Fibroblast of skin of right quadriceps (primary cell): ENCODE results near the gene ENDOV.

Experiments
- DNase-seq: peaks from one replicate; pipeline ENCODE4 v3.0.0-alpha.2; 2013

Gene ENDOV

DNA sequence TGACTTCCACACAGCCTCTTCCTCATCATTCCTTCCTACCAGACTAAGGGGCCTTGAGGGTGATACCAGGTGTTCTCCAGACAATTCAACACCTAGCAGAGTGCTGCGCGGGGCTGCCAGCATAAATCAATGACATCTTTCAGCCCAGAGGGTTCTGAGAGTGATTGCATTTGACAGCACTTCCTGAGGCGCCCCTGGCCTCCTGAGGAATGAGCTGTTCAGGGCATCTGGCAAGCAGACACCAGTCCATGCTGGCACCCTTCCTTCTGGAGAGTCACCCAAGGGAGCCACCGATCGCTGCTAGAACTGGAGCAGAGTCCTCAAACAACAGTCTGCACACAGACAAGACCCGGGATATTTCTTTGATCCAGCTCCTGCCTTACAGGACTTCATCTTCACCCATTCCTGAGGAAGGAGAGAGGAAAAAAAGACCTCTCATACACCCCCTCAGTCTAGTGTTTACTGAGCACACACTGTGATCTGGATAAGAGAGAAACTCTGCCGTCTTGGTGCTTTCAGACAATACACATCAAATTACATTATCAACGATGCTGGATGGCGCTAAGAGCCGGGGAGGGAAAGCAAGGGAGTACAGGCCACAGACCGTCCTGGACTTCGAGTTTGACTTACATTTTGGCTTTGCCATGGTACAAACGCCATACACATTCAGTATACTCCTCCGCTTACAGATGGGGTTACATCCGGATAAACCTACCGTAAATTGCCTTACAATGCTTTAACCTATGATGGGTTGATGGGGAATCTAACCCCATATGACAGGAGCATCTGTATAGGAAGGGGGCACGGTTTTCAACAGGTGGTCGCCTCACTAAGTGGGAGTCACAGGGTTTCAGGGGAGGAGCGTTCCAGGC lies 38.4 kb downstream of the ENDOV start:
- no peak for DNase-seq

DNA sequence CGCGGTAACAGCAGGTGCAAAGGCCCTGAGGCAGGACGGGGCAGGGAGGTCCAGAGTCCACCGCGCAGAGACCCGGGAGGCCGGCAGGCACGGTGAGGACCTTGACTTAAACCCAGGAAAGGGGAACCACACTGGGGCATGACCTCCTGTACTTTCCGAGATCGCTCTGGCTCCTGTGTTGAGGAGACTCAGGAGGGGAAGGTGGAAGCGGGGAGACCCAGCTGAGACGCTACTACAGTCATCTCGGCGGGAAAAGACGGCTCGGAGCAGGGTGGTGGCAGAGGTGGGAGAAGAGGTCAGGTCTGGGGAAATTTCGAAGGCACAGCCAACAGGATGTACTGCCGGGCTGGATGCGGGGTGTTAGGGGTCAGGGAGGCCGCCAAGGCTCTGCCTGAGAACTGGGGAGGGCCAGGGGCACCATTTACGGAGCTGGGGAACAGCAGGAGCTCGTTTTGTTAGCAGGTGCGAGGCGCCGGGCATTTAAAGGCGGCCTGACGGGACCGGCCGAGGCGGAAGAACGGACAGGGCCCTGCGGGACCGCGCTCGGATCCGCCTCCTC lies 39.1 kb downstream of the ENDOV start:
- no peak for DNase-seq

DNA sequence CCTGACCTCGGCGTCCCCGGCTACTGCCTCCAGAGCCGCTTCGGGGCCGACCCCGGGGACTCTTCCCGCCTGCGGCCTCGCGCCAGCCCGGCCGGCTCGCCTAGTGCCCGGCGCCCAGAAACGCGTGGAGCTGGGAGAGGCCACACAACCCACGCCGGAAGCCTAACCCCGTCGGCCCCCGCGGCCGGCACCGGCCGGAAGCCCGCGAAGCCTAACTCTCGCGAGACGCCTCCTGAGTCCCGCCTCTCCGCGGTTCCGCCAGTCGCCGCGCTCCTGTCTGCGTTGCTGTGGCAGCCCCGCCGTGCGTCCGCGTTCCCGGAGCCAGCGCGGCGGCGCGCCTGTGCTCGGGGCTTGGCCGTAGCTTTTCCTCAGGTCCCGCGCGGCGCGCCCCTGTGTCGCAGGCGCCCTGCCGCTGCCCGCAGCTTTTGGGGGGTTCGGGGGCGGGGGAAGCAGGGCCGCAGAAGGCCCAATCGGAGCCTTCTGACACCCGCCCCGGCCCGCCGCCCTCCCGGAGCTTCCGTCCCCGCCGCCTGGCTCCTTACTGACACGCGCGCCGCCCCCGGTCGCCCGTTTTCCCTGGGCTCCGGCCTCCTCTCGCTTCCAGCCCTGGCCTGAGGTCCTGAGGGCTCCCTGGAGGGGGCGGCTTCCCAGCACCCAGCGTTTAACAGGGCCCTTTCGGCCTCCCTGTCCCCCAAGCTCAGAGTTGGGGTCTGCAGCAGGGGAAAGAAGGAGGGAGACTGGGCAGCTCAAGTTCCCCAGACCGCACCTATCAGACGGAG lies 39.8 kb downstream of the ENDOV start:
- DNase-seq: peak; percentile 96

DNA sequence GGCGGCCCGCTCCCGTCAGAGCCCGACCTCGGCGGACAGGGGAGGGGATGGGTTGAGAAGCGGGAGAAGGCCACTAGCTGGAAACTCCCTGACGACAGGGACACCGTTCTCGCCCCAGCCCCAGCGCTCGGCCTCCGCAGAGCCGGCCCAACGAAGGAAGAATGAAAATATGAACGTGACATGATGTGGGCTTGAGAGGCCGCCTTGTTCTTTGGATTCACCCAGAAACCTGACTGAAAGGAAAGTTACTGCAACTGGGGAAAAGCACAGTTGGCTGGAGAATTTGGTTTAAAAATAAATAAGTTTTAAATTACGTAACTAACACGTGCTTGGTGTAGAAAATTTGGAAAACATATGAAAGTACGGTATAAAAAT lies 40.4 kb downstream of the ENDOV start:
- no peak for DNase-seq

DNA sequence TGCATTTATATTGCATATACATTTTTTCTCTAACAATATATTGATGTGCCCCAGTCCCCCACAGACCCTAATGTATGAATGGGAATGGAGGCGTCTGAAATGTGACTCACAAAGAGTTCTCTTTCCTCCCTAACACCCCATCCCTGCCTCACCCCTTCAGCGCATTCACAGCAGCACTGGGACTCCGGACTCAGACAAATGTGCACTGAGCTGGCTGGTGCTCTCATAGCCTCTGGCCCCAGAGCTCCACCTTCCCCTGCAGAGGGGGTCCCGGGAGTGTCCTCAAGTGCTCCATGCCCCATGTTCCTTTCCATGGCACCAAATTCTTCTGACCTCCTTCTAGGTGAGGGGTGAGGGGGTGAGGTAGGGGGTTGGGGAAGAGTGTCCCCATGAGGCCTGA lies 40.8 kb downstream of the ENDOV start:
- peak; percentile 8 for DNase-seq

DNA sequence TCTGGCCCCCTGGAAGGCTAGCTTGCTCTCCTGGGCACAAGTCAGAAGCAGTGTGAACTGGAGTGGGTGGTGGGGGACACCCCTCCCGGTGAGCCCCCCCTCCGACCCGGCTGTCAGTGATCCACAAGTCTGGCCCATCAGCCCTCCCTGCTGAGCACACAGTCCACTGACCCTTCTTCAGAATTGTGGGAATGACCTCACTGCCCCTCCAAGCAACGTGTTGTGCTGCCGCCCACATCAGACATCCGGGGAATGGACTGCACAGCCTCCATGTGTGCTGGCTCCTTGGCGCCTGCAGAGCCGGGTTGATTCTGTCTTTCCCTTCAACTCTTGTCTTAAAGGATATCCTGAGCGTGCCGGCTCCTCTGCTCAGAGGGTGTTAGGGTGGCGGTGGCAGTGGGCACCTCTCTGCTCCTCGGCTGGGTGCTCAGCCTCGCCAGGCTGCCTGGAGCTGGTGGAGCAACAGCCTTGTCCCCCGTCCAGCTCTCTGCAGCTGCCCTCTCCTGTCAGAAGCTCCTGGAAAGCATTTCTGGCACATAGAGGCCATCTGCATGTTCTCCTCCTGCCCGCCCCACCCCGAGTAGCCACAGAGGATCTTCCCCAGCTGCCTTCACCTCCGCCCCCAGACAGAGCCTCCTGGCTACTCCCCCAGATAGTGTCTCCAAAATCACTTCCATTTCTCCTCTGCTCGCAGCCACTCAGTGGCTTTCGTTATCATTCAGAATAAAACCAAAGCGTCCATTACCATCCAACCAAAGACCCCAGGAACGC lies 41.7 kb downstream of the ENDOV start:
- DNase-seq: no peak

DNA sequence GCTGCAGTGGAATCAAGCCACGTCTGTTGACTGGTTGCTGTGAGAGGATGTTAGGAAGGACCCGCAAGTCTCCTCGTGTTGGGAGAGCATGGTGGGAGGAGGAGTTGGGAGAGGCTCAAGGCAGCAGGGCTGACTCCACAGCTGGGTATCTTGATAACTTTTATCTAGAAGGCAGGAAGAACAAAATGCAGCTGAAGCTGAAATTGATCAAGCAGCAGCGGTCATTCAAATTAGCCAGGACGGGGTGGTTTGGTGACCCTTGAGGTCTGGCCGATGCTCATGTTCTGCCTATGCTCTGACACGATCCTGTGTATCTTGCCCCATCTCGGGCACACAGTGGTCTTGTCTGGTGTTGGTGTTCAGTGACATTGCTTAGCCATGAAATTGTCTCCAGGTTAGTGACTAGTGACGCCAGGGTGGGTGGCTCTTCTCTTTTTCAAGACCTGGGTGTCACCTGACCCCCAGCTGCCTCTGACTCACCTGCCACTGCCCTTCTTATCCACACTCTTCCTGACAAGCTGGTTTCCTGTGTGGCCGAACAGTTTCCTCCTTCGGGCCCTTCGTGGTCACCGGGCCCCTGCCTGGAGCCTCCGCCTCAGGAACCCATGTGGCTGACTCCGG lies 42.4 kb downstream of the ENDOV start:
- no peak for DNase-seq

DNA sequence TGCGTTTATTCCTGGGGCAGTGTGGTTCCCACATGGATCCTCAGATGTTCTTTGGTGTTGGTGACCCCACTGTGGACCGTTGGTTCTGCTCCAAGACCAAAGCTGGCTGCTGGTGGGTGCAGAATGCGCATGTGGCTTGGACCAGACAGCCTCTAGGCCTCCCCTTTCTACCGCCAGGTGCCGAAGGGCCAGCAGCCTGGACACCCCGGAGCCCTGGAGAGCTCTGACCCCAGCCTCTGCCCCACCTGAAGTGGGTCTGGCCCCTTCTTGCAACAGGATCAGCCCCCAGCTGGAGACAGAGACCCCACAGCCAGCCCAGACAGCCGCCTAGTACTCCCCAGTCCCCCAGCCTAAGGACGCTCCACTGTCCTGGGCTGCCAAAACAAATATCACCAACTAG lies 43.0 kb downstream of the ENDOV start:
- DNase-seq: no peak

DNA sequence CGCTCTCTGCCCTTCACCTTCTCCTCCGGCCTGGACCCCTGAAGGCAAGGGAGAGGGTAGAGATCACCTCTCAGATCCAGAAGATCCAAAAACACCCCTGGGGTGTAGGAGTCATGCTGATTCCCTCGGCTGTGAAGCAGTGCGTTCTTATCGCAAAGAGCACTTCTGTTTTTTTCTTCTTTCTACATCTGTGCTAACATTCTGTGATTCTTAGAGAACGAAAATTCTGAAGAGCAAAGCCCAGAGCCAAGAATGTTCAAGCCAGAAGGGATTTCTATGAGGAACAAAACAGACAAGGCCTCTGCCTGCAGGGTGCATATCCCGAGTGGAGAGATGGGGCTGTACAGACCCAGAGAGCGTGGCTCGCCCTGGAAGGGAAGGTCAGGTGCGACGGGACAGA lies 44.3 kb downstream of the ENDOV start:
- no peak for DNase-seq

DNA sequence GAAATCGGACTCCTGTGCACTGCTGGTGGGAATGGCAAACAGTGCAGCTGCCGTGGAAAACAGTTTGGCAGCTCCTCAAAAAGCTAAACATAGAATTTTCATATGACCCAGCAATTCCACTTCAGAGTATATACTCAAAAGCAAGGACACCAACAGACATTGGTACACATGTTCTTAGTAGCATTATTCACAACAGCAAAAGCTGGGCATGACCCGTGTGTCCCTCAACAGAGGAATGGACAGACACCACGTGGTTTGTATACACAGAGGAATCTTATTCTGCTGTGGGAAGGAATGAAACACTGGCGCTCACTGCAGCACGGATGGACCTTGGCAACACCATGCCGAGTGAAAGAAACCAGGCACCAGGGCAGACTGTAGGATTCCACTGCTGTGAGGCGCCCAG lies 45.5 kb downstream of the ENDOV start:
- DNase-seq: no peak

DNA sequence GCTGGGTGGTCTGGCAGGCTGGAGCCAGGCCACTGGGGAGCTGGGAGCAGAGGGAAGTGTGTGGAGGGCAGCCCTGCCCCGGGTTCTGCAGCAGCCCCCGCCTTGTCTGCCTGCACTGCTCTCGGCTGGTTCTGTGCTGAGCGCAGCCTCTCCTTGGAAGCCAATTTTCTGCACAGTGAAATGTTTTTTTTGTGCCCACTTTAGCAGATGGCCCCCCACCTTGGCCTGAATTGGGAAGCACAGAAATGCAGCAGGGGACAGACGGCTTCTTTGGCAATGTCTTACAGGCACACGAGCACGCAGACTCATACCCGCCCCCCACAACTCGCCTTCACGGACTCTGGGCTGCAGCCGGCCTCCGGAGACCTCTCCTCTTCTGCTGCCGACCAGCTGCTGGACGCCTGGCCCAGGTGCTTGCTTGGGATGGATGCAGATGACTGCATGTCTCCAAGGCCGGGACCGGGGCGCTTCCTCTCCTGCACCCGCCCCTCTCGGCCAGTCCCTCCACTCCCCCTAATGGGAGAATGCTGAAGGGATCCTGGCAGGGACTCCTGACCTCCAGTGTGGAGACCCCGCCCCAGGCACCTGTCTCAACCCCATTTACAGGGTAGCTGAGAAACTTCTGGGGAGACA lies 46.7 kb downstream of the ENDOV start:
- no peak for DNase-seq

DNA sequence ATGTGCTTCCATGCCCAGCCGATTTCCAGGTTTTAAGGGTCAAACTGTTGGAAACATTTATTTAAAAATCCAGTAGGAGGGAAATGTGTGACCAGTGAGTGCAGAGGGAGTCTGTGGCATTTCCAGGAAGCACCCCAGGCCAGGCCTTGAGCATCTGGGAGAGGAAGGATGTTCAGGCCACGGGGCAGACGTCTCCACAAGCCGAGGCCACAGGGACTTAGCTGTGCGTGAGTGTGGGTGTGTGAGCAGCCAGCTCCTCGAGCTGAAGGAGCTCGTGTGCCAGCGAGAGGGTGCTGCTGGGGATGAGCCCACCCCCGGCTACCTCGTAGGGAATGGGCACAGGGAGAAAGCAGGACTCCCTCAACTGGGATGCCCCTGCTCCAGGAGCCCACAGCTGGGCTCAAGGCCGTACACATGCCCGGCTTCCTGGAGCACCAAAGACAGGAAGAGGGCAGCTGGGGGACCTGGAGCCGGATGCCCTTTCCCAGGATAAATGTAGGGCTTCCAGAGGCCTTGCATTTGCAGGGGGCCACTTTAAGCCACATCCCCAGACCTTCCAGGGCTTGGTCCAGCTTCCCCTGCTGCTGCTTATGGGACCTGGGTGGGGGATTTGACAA lies 48.9 kb downstream of the ENDOV start:
- DNase-seq: no peak

DNA sequence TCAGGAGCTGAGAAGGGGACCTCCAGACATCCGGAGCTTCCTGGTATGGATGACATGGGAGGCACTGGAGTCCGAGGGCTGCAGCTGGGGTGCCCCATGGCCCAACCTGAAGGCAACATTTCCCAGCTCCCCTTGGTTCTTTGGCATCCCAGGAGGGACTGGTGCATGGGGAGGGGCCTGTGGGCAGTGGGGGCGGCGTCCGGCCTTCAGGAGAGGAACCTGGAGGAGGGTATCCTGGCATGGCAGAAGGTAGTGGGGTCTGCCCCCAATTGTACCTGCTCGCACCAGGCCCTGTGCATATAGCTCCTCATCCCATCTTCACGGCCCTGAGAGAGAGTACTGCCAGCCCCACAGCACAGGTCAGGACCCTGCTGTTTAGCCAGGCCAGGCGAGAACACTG lies 49.5 kb downstream of the ENDOV start:
- DNase-seq: no peak

DNA sequence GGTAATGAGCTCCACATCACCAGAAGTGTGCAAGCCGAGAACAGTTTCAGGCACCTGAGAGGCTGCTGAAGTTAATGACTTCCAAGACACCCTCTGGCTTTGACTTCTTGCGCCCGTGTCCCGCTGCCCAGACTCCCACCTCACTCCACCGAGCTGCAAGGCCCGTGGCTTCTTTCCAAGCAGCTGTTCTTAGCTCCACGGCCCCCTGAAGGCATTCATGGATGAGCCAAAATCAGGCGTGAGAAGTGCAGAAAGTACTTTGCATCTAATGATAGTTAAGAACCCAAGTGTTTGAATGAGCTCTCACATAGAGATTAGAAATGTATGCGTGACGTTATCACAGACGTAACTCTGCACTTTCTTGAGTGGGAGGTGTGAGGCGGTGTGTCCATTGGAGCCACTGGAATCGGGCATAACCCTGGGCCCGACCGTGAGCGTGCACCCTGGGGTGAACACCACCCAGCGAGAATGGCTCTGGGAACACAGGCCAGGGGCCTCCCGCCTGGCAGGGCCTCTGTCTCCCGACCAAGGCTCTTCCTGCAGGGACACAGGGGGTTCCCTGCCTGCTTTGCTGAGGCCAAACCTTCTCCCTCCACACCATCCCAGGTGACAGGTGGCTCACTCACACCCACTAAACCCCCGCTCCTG lies 50.5 kb downstream of the ENDOV start:
- DNase-seq: no peak

DNA sequence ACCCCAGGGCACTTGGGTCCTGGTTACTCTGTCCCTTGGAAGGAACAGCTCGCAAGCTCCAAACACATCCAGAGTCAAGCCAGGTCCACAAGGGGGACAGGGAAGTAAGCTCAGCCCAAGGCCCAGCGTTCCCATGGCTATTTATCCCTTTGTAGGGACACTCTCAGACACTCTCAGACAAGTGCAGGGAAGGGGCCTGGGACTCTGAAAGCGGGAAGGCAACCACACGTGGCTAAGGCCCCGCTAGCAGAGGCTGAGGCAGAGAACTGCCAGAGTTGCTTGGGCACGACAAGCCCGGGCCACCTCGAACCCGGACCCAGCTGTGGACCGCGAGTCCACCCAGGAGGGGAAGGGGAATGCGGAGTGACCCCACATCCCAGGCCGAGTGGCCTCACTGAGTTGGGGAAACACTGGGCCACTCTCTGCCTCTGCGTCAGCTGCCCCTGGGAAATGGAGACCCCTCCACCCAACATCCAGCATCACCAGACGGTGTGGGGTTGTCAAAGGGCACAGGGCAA lies 51.3 kb downstream of the ENDOV start:
- DNase-seq: no peak

DNA sequence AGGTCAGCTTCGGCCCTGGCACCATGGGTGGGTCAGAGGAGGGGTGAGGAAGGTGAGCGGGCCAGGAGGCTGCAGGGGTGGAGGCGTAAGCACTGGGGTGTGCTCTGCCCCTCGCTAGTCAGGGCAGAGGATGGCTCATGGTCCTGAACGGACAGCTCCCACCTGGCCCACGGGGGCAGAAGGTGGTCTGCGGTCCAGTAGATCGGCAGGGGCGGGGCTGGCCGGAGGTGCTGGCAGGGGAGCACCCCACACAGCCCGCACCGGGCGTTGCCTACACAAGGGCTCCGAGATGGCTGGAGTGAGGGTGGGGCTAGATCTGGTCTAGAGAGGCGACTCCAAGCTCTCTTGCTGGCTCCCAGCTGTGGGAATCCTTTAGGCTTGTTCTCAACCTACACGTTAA lies 53.3 kb downstream of the ENDOV start:
- no peak for DNase-seq

DNA sequence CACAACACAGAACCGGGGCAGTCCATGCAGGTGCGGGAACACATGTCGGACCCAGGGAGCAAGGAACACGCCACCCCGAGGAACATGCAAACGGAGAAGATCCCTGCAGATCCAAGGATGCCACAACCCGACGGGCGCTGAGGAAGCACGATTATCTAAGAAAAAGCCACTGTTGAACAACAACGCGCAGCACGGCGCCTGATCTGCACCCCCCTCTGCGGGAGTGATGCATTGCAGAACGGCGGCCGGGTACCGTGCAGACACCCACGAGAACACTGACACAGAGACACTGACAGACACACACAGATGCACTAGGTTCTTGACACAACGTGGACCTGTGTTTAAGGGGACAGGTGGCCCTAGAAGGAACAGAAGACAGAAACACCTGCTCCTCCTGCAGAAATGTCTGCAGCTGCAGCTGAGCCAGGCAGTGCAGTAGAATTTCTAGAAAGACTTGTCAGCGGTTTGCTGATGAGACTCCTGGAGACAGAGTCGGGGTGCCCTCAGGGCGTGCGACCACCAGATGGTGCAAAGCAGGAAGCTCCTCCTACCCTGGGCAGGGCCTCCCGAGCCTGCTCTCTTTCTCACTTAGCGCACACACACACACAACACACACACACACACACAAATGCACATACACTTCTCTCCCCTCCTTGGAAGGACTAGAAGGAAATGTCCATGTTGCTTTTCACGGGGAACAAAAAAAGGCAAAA lies 54.0 kb downstream of the ENDOV start:
- no peak for DNase-seq

DNA sequence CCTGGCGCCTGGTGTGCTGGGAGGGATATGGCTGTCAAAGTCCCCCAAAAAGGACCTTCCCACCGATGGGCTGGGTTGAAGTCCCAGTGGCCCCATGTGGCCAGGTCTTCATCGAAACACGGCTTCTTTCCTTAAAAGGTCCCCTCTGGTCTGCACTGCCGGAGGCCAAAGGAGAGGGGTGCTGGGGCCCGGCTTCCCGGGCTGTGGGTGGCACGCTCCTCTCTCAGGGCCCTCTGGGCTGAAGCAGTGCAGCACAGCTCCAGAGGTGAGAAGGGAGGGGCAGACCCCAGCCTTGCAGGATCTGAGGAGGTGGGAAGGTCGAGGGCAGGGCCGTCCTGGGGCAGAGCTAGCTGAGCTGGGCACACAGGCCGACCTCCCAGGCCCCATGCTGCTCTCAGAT lies 54.7 kb downstream of the ENDOV start:
- no peak for DNase-seq

DNA sequence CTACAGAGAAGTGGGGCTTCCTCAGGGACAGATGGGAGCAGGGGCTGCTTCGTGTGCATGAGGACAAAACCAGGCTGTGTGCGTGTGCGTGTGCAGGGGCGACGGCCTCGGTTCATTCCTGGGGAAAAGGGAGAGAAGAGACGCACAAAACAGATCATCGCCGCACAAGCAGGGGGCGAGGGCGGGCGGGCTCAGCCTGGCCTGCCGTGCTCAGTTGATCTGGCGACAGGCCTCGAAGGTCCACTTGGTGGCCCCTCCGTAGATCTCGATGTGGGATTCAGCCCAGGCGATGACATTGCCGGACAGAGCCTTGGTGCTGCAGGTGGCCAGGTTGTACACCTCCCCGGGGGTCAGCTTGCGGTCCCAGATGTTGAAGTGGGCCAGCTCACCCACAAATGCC lies 55.6 kb downstream of the ENDOV start:
- DNase-seq: no peak

DNA sequence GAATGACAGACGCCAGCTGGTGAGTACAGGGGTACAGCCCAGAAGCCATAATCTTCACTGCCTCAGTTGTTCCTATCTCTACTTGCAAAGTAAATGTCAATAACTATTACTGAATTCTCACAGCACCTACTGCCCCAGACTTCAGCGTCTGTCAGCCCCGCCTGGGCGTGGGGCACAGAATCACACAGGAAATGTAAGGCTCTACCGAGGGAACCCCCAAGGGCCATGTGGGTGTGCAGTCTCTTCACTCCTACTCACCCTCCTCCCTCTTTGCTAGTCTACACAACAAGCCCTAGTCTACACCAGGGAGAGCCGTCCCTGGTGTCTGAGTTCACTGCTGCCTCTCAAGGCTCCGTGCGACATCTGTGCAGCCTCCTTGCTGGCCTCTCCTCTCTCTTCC lies 57.0 kb downstream of the ENDOV start:
- DNase-seq: no peak
